Stimulated activated CD8-positive, alpha-beta memory T cell treated with anti-CD3 and anti-CD28 coated beads, Interleukin-7, amount 100 ng/mL, for 48 hours (primary cell): ENCODE results near the gene PLA2G5.
"Not testable (repeated sequence)": the region's sequence is repeated elsewhere in the genome, so short reads cannot be mapped to it uniquely, and the experiment has no call there.

Experiments
- DNase-seq, 2 donors: peaks; one replicate each; pipeline ENCODE4 v3.0.0-alpha.2; 2020; ENCODE audit warnings: low read depth in 1 of 2; ENCODE audit errors: extremely low read depth in 1 of 2

Gene PLA2G5, protein sequence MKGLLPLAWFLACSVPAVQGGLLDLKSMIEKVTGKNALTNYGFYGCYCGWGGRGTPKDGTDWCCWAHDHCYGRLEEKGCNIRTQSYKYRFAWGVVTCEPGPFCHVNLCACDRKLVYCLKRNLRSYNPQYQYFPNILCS

DNA sequence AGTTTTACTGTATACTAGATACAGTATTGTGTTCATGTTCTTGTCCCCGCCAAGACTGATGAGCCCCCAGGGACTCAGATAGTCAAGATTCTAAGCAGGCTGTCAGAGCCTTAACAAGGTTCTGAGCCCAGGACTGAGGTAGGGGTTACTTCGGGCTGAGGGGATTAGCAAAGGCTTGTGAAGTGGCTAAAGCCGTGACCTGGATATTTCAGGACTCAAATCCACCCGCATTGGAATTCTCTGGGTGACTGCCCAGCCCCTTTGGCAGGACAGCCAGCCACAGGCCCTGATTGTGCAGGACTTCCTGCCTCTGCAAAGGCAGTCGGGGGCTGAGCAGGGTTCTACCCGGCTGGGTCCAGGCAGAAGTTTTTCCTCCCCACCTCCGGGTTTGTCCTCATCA lies at the start of gene PLA2G5:
TSS of gene PLA2G5 (plus strand) at position 321 of the 400 bp plus-strand sequence. CDS start 14,637 bp downstream, outside the sequence.
- no peak for DNase-seq

DNA sequence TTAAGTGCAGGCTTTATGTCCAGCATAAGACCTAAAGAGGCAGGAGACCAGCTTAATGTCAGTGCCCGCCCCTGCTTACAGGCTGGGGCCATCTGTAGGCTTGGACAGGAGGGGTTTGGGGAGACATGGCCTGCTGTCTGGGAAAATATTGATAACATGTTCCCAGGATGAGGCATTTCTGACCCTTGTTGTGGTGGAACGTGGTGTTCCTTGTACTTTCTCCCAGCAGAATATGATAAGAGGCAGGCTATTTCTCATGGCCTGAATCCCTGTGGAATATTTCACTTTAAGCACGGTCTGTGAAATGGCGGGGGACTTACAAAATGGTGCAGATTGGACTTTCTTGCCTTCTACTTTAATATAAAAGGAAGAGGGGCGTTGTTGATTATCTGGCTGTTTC lies 41.9 kb upstream of the PLA2G5 start:
- DNase-seq: no peak

DNA sequence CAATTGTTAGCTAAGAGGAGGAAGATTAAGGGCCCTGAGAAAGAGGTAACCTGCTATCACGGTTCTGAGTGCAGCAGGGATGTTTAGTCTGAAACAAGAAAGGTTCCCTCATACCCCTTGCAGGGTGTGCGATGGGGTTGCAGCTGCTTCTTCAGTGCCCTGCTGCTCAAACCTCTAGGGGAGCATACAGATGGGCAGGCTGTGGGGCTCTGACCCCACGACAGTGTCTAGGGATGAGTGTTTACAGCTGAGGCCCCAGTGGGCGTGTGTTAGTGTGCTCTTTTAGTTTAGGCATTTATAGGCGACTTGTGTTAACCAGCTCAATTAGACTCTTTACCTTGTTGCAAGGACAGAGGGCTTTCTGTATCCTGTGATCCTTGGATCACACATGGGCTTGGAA lies 41.3 kb upstream of the PLA2G5 start:
- DNase-seq: no peak

DNA sequence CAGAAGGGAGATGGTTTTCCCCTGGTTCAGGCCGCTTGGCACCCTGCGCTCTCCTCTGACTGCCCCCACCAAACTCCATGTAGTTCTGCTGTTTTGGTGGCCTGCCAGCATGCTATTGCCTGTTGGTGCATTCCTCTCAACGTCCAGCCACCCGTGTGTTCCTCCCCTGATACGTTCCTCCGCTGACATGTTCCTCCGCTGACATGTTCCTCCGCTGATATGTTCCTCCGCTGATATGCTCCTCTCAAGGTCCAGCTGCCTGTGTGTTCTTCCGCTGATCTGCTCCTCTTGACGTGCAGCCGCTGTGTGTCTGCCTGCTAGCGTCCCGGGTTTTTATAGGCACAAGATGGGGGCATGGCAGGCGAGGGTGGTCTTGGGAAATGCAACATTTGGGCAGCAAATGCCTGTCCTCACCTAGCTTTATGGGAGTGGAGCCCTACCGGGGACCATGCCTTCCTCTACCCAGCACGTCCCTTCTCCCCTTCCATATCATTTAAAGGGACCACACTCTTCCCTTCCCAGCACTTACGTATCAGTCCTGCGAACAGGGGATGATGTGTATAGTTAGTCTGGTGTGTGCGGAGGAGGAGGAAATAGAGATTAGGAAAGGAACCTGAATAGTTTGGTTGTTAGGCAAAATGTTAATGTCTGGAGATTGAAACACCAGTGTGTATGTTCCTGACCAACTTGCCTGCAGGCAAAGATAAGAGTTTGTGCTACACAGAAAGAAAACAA lies 40.6 kb upstream of the PLA2G5 start:
- no peak for DNase-seq

DNA sequence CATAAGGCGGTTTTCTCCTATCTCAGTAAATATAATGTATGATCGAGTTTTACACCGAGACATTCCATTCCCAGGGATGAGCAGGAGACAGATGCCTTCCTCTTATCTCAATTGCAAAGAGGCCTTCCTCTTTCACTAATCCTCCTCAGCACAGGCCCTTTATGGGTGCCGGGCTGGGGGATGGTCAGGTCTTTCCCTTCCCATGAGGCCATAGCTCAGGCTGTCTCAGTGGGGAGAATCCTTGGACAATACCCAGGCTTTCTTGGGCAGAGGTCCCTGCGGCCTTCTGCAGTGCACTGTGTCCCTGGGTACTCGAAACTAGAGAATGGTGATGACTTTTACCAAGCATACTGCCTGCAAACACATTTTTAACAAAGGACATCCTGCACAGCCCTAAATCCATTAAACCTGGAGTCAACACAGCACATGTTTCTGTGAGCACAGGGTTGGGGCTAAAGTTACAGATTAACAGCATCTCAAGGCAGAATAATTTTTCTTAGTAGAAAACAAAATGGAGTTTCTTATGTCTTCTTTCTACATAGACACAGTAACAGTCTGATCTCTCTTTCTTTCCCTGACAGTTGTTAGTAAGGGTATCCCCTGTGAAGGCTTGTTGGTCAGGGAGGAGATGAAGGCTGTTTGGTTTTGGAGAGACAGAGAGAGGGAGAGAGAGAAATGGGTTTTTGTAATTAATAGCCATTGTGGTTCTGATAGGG lies 39.4 kb upstream of the PLA2G5 start:
- not testable (repeated sequence) for DNase-seq

DNA sequence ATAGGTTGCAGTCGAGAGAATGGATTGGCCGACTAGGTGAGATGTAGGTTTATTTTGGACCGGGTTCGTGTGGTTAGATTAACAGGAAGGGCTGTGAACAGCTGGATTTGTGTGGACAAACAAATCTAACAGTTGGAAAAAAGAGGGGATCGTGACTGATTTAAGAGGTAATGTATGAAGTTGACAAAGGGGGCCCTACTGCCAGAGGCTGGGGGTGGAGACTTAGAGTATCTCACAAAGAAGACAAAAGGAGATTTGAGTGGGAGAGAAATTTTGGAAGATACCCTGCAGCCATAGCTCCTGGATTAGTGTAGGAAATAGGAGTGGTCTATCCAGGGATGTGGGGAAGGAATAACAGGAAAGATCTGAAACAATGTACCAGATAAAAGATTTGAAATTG lies 38.8 kb upstream of the PLA2G5 start:
- DNase-seq: no peak

DNA sequence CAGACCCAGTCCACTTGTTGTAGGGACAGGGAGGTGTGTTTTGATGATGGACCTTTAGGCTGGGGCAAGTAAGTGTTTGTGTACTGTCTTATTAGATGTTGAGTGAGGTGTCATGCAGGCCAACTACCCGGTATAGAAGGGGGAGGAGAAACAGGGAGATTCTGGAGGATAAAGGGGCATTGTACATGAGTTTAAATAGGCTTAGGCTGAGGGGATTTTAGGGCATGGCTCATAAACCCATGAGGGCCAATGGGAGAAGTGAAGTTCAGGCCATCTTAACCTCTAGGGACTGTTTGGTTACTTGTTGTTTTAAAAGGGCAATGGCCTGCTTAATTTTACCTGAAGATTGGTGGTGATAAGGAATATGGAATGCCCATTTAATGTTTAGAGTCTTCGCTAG lies 38.2 kb upstream of the PLA2G5 start:
- no peak for DNase-seq

DNA sequence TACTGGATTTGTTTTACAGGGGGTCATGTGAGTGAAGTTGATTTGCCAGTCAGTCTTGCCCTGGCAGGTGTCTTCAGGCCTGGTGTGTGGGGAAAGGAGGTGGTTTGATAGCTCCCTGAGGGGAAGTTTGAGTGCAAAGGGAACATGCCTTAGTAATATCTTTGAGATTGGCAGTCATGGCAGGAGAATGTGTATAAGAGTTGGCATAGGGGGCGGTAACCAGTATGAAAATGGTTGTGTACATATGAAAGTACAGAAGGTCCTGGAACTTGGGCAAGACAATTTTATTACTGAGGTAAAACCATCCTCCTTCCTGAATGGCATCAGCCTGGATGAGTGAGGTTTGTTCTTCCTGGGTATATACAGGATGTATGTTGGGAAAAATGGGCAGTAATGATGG lies 37.6 kb upstream of the PLA2G5 start:
- no peak for DNase-seq

DNA sequence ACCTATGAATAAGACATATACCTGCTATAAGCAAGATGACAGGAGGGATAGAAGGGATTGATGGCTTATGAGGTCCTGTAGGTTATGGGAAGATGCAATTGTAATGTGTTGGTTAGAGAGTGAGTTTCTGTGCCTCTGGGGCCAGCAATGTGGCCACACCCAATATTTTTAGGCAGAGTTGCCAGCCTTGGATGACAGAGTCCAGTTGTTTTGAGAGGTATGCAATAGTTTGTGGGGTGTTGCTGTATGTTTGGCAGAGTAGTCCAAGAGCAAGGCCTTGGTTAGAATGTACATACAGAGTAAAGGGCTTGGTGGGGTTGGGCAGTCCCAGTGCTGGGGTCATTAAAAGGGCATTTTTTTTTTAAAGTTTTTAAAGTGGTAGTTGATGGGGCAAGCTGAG lies 36.6 kb upstream of the PLA2G5 start:
- no peak for DNase-seq

DNA sequence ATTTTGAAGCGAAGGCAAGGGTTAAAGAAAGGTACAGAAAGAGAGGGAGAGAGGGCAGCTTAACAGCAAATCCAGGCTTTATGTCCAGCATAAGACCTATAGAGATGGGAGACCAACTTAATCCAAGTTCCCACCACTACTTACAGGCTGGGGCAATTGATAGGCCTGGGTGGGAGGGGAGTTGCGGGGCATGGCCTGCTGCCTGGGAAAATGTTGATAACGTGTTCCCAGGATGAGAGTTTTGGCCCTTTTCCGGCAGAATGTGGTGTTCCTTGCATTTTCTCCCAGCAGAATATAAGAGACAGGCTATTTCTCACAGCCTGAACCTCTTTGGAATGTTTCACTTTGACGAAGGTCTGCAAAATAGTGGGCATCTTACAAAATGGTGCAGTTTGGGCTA lies 34.9 kb upstream of the PLA2G5 start:
- DNase-seq: no peak

DNA sequence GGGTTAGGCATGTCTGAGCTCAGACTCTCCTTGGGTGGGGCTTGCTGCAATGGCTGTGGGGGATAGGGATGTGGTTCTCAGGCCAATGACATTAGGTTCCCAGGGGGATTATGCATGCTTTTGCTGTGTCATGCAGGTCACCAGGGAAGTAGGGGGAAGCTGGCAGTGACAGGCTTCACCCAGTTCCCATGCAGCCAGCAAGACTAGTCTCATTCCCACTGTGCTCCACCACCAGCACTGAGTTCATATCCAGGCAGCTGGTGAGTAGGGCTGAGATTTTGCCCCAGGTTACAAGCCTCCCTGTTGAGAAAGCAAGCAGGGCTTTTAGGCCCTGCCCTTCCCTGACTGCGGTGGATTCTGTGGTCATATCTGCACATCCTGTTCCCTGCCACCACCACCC lies 32.1 kb upstream of the PLA2G5 start:
- no peak for DNase-seq

DNA sequence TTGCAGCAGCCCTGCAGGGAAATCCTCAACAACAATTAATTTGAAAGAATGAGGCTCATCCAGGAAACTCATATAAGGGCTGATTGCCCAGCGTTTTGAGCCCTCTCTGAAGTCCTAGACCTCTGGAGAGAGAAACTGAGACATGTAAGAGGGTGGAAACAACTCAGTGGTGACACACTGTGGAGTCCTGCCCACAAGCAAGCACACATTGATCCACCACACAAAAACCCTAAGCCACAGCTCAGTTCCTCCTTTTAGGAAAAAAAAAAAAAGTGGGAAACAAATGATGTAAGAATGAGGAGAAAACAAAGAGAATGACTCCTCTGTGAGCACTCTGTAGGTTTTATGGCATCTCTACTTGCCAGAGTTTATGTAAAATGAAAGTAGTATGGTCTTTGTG lies 22.9 kb upstream of the PLA2G5 start:
- DNase-seq: no peak

DNA sequence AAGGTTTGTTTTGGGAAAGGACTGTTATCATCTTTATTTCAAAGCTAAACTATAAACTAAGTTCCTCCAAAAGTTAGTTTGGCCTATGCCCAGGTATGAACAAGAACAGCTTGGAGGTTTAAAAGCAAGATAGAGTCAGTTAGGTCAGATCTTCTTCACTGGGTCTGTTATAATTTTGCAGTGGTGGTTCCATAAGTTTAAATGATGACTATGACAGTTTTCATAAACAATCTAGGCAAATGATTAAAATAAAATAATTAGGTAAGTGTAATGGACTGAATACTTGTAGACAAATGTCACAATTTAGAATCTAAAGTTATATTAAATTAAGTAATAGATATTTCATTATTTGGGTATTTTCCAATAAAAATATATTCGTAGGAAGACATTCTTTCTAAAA lies 21.4 kb upstream of the PLA2G5 start:
- no peak for DNase-seq

DNA sequence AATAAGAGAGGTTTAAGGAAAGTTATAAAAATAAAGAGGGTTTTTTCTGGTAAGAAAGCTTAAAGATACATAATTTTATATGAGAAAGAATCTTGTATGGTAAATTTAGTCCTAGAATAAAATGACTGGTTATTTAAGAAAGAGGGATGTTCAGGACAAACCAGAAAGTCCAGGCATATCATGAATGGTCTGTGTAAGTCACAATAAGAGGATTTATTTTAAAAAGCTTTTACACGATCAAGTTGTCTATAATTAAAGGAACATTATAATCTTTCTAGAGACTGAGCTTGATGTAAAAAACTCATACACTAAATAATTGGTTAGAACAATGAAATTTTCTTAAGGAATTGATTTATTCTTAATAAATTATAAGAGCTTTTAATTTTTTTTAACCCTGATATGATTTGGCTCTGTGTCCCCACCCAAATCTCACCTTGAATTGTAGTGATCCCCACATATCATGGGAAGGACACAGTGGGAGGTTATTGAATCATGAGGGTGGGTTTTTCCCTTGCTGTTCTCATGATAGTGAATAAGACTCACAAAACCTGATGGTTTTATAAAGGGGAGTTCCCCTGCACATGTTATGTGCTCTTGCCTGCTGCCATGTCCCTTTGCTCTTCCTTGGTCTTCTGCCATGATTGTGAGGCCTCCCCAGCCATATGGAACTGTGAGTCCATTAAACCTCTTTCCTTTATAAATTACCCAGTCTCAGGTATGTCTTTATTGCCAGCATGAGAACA lies 20.8 kb upstream of the PLA2G5 start:
- not testable (repeated sequence) for DNase-seq

DNA sequence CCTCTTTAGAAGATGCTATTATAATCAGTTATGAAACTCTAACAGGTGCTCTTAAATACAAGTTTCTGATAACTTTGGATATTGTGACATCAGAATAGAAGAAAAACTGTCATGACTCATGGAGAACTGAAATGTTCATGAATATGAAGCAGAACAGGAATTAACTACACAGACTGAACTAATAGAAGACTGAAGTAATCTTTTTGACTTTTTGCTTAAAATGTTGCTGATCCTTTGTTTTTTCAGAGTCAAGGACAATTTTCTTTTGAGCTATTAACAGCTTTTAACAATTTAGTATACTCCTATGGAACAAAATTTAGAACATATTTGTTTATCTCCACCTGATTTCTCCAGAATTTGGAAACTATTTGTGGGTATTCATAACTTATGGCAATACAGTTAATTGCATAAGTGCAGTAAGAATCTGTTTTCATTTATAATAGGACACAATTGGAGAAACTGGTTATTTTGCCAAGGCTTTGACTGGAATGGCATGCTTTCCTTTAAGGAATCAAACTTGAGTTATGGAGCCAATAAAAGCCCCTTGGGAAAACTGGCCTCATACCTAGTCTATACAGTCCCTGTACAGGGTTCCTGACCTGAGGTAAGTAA lies 18.7 kb upstream of the PLA2G5 start:
- DNase-seq: no peak

DNA sequence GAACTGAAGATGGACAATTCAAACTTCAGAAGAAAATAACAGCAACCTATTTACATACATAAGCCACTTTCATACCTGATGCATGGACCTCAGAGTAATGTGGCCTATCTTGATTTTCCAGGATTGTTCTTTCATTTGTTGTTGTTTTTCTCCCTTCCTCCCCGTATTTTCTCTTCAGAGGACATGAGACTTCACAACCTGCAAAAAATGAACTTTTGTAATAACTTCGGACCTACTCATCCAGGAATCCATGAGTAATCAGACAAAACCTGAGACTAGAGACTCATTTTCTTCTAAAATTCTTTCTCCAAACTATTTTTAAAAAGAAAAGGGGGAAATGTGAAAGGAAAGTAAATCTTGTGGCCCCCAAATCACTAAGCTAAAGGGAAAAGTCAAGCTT lies 17.6 kb upstream of the PLA2G5 start:
- no peak for DNase-seq

DNA sequence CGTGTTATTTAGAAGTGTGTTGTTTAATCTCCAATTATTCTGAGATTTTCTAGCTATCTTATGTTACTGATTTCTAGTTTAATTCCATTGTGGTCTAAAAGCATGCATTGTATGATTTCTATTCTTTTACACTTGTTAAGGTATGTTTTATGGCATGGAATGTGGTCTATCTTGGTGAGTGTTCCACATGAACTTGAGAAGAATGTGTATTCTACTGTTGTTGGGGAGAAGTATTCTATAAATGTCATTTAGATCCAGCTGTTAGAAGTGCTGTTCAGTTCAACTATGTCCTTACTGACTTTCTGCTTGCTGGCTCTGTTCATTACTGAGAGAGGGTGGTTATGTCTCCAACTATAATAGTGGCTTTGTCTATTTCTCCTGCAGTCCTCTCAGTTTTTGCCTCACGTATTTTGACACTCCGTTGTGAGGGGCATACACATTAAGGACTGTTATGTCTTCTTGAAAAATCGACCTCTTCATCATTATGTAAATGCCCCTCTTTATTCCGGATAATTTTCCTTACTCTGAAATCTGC lies 12.0 kb upstream of the PLA2G5 start:
- no peak for DNase-seq

DNA sequence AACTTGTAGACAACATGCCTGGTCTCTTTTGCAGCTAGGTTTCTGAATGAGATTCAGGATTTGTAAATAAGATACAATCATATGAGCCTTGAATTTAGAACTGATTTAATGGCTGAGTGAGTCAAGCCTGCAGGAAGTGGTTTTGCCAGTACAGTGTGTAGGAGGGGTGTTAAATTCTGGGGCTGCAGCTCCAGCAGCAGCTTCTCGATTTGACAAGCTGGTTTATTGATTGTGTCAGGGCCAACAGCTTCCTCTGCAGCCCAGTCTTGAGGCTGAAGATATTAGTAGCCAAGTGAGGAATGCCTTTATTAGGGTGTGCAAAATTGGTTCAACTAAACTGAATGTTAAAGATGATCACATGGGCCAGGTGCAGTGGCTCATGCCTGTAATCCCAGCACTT lies 11.5 kb upstream of the PLA2G5 start:
- DNase-seq: peak; percentile 34 to 35

DNA sequence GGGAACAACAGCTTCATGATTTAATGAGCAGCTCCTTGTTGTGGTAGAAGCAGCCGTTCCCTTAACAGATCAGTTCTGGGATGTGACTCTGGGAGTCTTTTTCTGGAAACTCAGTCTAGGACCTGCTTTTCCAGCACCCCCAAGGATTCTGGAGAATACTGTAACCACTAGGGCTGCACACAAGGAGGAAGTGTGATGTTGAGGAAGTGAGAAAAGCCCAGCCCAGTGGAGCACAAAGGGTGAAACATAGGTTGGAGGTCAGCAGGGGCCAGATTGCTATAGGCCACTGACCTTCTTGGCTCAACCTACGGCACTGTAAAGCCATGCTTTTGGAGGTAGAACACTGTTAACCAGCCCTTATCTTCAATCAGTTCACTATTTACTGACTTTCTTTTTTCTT lies 10.1 kb upstream of the PLA2G5 start:
- DNase-seq: no peak

DNA sequence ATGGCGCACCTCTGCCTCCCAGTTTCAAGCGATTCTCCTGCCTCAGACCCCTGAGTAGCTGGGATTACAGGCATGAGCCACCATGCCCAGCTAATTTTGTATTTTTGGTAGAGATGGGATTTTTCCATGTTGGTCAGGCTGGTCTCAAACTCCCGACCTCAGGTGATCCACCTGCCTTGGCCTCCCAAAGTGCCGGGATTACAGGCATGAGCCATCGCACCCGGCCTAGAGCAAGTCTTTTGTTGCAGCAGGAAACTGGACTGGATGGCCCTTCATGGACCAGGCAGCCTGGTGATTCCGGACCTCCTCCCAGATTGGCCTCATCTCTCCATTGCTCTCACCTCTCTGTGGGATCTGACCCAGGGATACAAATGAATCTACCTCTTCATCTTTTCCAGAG lies 9.2 kb upstream of the PLA2G5 start:
- DNase-seq: not testable (repeated sequence)

DNA sequence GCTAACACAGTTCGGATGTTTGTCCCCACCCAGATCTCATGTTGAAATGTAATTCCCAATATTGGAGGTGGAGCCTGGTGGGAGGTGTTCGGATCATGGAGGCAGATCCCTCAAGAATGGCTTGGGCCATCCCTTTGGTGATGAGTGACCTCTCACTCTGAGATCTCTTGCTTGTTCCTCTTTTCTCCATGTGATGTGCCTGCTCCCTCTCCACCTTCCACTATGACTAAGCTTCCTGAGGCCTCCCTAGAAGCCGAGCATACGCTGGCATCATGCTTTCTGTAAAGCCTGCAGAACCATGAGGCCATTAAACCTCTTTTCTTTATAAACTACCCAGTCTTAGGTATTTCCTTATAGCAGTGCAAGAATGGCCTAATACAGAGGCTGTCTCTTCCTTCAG lies 8.1 kb upstream of the PLA2G5 start:
- DNase-seq: no peak
